ENCODE results near the gene UBQLN3.

DNA sequence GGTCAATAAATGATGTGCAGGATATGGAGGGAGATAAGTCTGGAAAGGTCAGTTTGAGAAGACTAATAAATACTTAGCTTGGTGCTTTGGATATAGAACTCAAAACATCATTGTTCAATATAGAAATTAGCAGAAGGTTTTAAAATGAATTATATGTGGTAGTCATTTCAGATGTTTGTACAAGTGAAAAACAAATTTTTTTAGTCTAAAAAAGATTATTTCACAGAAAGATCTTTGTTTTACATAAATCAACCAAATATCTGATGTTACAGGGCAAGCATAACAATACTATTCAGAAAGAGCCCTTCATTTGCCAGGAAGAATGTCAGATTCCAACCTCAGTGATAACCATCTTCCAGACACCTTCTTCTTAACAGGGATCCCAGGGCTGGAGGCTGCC, 21.4 kb downstream of the UBQLN3 start, which contains the start of gene OR52D1:
- TF ChIP-seq, protein P1, sequence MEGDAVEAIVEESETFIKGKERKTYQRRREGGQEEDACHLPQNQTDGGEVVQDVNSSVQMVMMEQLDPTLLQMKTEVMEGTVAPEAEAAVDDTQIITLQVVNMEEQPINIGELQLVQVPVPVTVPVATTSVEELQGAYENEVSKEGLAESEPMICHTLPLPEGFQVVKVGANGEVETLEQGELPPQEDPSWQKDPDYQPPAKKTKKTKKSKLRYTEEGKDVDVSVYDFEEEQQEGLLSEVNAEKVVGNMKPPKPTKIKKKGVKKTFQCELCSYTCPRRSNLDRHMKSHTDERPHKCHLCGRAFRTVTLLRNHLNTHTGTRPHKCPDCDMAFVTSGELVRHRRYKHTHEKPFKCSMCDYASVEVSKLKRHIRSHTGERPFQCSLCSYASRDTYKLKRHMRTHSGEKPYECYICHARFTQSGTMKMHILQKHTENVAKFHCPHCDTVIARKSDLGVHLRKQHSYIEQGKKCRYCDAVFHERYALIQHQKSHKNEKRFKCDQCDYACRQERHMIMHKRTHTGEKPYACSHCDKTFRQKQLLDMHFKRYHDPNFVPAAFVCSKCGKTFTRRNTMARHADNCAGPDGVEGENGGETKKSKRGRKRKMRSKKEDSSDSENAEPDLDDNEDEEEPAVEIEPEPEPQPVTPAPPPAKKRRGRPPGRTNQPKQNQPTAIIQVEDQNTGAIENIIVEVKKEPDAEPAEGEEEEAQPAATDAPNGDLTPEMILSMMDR (IDR thresholded peaks at IDR 0.05): no peak
- TF ChIP-seq ZFX (IDR thresholded peaks at IDR 0.05; ENCODE audit: borderline replicate concordance): no peak
